HepG2 (cell line): Measurements from ENCODE around the gene MEX3A. TPM values are rescaled to one million over a fixed set of nuclear protein-coding genes. Genes with fewer than 3 reads are reported as not detected.
A peak's percentile ranks its signal among the peaks of the same experiment; 100 is the strongest.

Experiments used
- ASH2L ChIP-seq: fragments of 300-600, 200-600 bp; sonication (generic); IDR thresholded peaks from 2 replicates; pipeline ENCODE4 v1.7.0; 2017; ENCODE audit warnings: low read depth, mild to moderate bottlenecking, moderate library complexity, mixed read lengths, low read length; ENCODE audit not compliant: insufficient read length
- HES4 ChIP-seq: sonication (generic); formaldehyde crosslinking; IDR thresholded peaks from 2 replicates; pipeline ENCODE4 v1.9.0; 2021; ENCODE audit warnings: mild to moderate bottlenecking, missing genetic modification reagents, borderline replicate concordance
- PAXIP1 ChIP-seq: sonication (generic); formaldehyde crosslinking; conservative IDR thresholded peaks from 2 replicates; pipeline ENCODE4 v1.4.0; 2020; ENCODE audit warnings: mild to moderate bottlenecking, missing genetic modification reagents, moderate library complexity
- PPARG ChIP-seq: conservative IDR thresholded peaks from 2 replicates; pipeline ENCODE4 v1.6.1; 2016; ENCODE audit warnings: missing biosample characterization, missing genetic modification reagents
- RARG ChIP-seq: sonication (generic); formaldehyde crosslinking; IDR thresholded peaks from 2 replicates; pipeline ENCODE4 v1.4.0; 2020; ENCODE audit warnings: low read depth, mild to moderate bottlenecking, missing genetic modification reagents
- REPIN1 ChIP-seq: sonication (generic); formaldehyde crosslinking; IDR thresholded peaks from 2 replicates; pipeline ENCODE4 v1.8.0; 2022; ENCODE audit warnings: missing genetic modification reagents, low read depth, mild to moderate bottlenecking, borderline replicate concordance
- SAFB2 ChIP-seq: sonication (generic); formaldehyde crosslinking; IDR thresholded peaks from 2 replicates; pipeline ENCODE4 v1.5.1; 2020; ENCODE audit warnings: missing genetic modification reagents, low read depth, mild to moderate bottlenecking, borderline replicate concordance
- SNAPC2 ChIP-seq: sonication (generic); formaldehyde crosslinking; IDR thresholded peaks from 2 replicates; pipeline ENCODE4 v1.8.1; 2022; ENCODE audit warnings: mild to moderate bottlenecking, missing genetic modification reagents
- SRF ChIP-seq: IDR thresholded peaks from 2 replicates; pipeline ENCODE4 v1.6.1; 2011; ENCODE audit warnings: mild to moderate bottlenecking, low read depth, low read length, moderate library complexity
- ZMYM2 ChIP-seq: sonication (generic); formaldehyde crosslinking; IDR thresholded peaks from 2 replicates; pipeline ENCODE4 v1.8.0; 2022; ENCODE audit warnings: mild to moderate bottlenecking, missing genetic modification reagents
- ZNF124 ChIP-seq: sonication (generic); formaldehyde crosslinking; IDR thresholded peaks from 2 replicates; pipeline ENCODE4 v1.4.0; 2020; ENCODE audit warnings: missing genetic modification reagents
- ZNF407 ChIP-seq: sonication (generic); formaldehyde crosslinking; IDR thresholded peaks from one replicate; pipeline ENCODE4 v1.5.1; 2020; ENCODE audit warnings: mild to moderate bottlenecking, missing genetic modification reagents; ENCODE audit errors: not compliant biosample characterization
- ZNF451 ChIP-seq: sonication (generic); formaldehyde crosslinking; IDR thresholded peaks from 2 replicates; pipeline ENCODE4 v1.5.0; 2020; ENCODE audit warnings: mild to moderate bottlenecking, missing genetic modification reagents
- polyA plus RNA-seq, 8 experiments: library from polyadenylated mRNA; depleted of rRNA in 3 of 8; stranded (reverse) in 7 of 8; unstranded in 1 of 8; fragments of >200 nt; fragmentation: Illumina TruSeq in 4 of 8; extraction: Trizol in 4 of 8; gene quantifications; 2 replicates each; pipeline versions ENCODE4 v1.2.1 to v1.2.3, GENCODE V29; 2011 to 2016; ENCODE audit warnings: low read depth in 4 of 8, missing spikeins in 1 of 8, mixed read lengths in 1 of 8; ENCODE audit not compliant: insufficient read depth in 1 of 8
- total RNA-seq, 5 experiments: library from RNA; depleted of rRNA; stranded (reverse); fragments of >200 nt; fragmentation: Illumina TruSeq; extraction: Trizol; gene quantifications; 2 replicates each; pipeline ENCODE4 v1.2.3, GENCODE V29; 2016; ENCODE audit warnings: low read depth in 1 of 5

Gene MEX3A
- total and polyA plus RNA-seq, 2 of the 13 experiments (the other 11 are each of a cell fraction or from before 2014, with no cell fraction given), result 7.6 to 9.1 TPM

- TF ChIP-seq ZNF407 (CRISPR knock-in tag) (no peak), ZNF124 (CRISPR knock-in tag) (peak; percentile 86; the same call in 1 of the 2 replicates), ZNF451 (CRISPR knock-in tag) (no peak), RARG (CRISPR knock-in tag) (no peak), REPIN1 (CRISPR knock-in tag) (peak; percentile 55; the same call in 1 of the 2 replicates), PAXIP1 (peak; percentile 93), SNAPC2 (CRISPR knock-in tag) (no peak), SRF (0 out of 2 replicates have a peak, but pooled peaks have one; percentile 19), ASH2L (peak; percentile 68), SAFB2 (CRISPR knock-in tag) (no peak; the same call in 1 of the 2 replicates), ZMYM2 (no peak), PPARG (CRISPR knock-in tag) (peak; percentile 72), HES4 (CRISPR knock-in tag) (no peak)
Measured at GRCh38 chr1:156129687-156130577, 47.7 kb upstream of the MEX3A start (continued).
